Measurements from ENCODE around the gene CDC34. TPM values are rescaled to one million over a fixed set of nuclear protein-coding genes. Genes with fewer than 3 reads are reported as not detected.

The CDC34 gene
- total RNA-seq, 2 experiments from 2014 or later, result 38.5 to 43.4 TPM

- intact Hi-C loops (cut with DNase I, micrococcal nuclease), result loop anchor here (2.0 to 5.0 kb wide), 6 partner anchors 59 to 834 kb away; partner anchors contain the start of genes RNF126 (in 2 of the 2), DAZAP1 (in 1 of the 2), POLRMT (in 1 of the 2) and TPGS1 (in 1 of the 2)
- H3K36me3 Mint-ChIP-seq (ENCODE audit: low read depth), result peaks cover 14% of the 10 kb centered on the region
- no peaks in the 10 kb centered on the region for H3K9me3 ChIP-seq (ENCODE audit: control insufficient read depth in 1 of 2, insufficient read depth in 1 of 2, low read length in 2 of 2)
- DNase-seq, result peak in 2 of 14 experiments; percentile 33 to 54
- ChIA-PET POLR2A (no interaction called here), CTCF (interaction anchor here (1.9 kb wide), 1 partner anchor 11 kb away, joined by 10 read pairs; no protein-coding TSS in a partner anchor)
- peaks cover 4% of the 10 kb centered on the region for H3K36me3 ChIP-seq (ENCODE audit: insufficient read depth, low read length)
- no peak overlapping the region for H3K27ac ChIP-seq (ENCODE audit: low read depth in 1 of 2, low read length in 2 of 2)
- H3K4me3 Mint-ChIP-seq, result peak overlapping the region; percentile 85
- ATAC-seq (ENCODE audit: poor library complexity), result no peak
- no peaks in the 10 kb centered on the region for H3K27me3 Mint-ChIP-seq
- H3K4me3 ChIP-seq (ENCODE audit: low read length), result peak overlapping the region; percentile 94
- peak overlapping the region; percentile 44 for H3K27ac Mint-ChIP-seq
- peaks cover 40% of the 10 kb centered on the region for H3K4me1 Mint-ChIP-seq (ENCODE audit: low read depth)
- no peaks in the 10 kb centered on the region for H3K9me3 Mint-ChIP-seq
- TF ChIP-seq CTCF (IDR thresholded peaks at IDR 0.05), result no peak
- H3K27me3 ChIP-seq (ENCODE audit: control insufficient read depth in 1 of 2, insufficient read depth in 2 of 2, low read length in 2 of 2), result no peaks in the 10 kb centered on the region
- peaks cover 64% of the 10 kb centered on the region for H3K4me1 ChIP-seq (ENCODE audit: insufficient read depth, low read length)
Observed at GRCh38 chr19:573519-573825, 41.9 kb downstream of the CDC34 start.

DNA sequence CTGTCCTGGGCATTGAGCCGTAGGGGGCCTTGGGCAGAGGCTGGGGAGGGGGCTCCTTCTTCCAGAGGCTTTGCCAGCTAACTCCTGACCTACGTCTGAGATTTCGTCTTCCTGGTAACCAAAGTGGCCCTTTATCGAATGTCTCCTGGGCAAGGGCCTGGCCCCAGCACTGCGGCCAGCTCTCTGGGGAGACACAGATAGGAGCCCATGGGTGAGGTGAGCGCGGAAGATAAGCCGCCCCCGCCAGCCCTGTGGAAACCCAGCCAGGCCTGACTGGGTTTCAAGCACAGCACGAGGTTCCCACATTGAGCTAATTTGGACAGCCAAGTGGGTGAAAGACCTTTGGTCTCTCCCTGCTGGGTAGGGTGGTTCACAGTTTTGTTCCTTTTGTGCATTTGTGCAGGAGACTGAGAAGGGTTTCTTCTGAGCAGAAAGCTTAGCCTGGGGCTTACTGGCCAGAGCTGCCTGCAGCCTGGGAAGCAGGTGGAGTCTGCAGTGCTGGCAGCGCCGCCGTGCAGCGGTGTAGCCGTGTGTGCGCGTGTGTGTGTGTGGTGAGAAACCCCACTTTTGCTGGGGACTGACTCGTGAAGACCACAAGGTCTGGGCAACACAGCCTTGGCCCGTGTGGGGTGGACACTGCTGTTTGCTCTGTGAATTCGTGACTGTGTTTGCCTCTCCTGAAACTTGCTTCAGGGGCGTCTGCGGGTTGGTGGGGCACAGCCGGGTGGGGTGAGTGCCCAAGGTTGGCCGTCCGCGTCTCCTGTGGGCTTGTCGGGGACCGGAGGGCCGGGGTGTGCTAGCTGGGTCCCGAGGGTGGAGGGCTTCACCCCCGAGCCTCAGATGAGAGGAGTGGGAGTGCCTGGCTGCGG lies 43.3 kb downstream of the CDC34 start:
- no peaks in the 10 kb centered on the region for H3K27me3 Mint-ChIP-seq
- DNase-seq (peak in 1 of 14 experiments; percentile 40), ATAC-seq (ENCODE audit: poor library complexity) (no peak)
- ChIA-PET POLR2A (interaction anchor here (0.6 kb wide), 1 partner anchor 41 kb away, joined by 3 read pairs; no protein-coding TSS in a partner anchor), CTCF (interaction anchor here (1.9 kb wide), 1 partner anchor 10 kb away, joined by 10 read pairs; no protein-coding TSS in a partner anchor)
- no peak for TF ChIP-seq CTCF (IDR thresholded peaks at IDR 0.05)
- intact Hi-C loops (cut with DNase I, micrococcal nuclease), result loop anchor here (5.0 kb wide), 5 partner anchors 57 to 832 kb away; partner anchors contain the start of genes DAZAP1 (in 1 of the 2), POLRMT (in 1 of the 2), RNF126 (in 1 of the 2) and TPGS1 (in 1 of the 2)
- no peak overlapping the region for H3K4me3 ChIP-seq (ENCODE audit: low read length)
- H3K27ac Mint-ChIP-seq, result no peak overlapping the region
- H3K36me3 ChIP-seq (ENCODE audit: insufficient read depth, low read length), result peaks cover 14% of the 10 kb centered on the region
- no peaks in the 10 kb centered on the region for H3K9me3 ChIP-seq (ENCODE audit: control insufficient read depth in 1 of 2, insufficient read depth in 1 of 2, low read length in 2 of 2)
- peak overlapping the region; percentile 85 for H3K4me3 Mint-ChIP-seq
- no peaks in the 10 kb centered on the region for H3K27me3 ChIP-seq (ENCODE audit: control insufficient read depth in 1 of 2, insufficient read depth in 2 of 2, low read length in 2 of 2)
- peaks cover 64% of the 10 kb centered on the region for H3K4me1 ChIP-seq (ENCODE audit: insufficient read depth, low read length)
- no peak overlapping the region for H3K27ac ChIP-seq (ENCODE audit: low read depth in 1 of 2, low read length in 2 of 2)
- H3K4me1 Mint-ChIP-seq (ENCODE audit: low read depth), result peaks cover 37% of the 10 kb centered on the region
- no peaks in the 10 kb centered on the region for H3K9me3 Mint-ChIP-seq
- H3K36me3 Mint-ChIP-seq (ENCODE audit: low read depth), result peaks cover 14% of the 10 kb centered on the region

GRCh38 chr19:575527-576506 lies 44.3 kb downstream of the CDC34 start:
- no peaks in the 10 kb centered on the region for H3K9me3 ChIP-seq (ENCODE audit: control insufficient read depth in 1 of 2, insufficient read depth in 1 of 2, low read length in 2 of 2)
- Mint-ChIP-seq H3K4me3 (no peak overlapping the region), H3K36me3 (ENCODE audit: low read depth) (peaks cover 13% of the 10 kb centered on the region), H3K9me3 (no peaks in the 10 kb centered on the region), H3K27ac (no peak overlapping the region), H3K27me3 (no peaks in the 10 kb centered on the region), H3K4me1 (ENCODE audit: low read depth) (peaks cover 34% of the 10 kb centered on the region)
- intact Hi-C loops (cut with DNase I, micrococcal nuclease), result no loop called here
- H3K27ac ChIP-seq (ENCODE audit: low read depth in 1 of 2, low read length in 2 of 2), result no peak overlapping the region
- ChIA-PET POLR2A (no interaction called here), CTCF (interaction anchor here (0.7 to 1.1 kb wide), 2 partner anchors 9 to 65 kb away, joined by 3 read pairs; no protein-coding TSS in a partner anchor)
- H3K27me3 ChIP-seq (ENCODE audit: control insufficient read depth in 1 of 2, insufficient read depth in 2 of 2, low read length in 2 of 2), result no peaks in the 10 kb centered on the region
- DNase-seq (peak in 1 of 14 experiments; percentile 32), ATAC-seq (ENCODE audit: poor library complexity) (no peak)
- peaks cover 20% of the 10 kb centered on the region for H3K36me3 ChIP-seq (ENCODE audit: insufficient read depth, low read length)
- no peak overlapping the region for H3K4me3 ChIP-seq (ENCODE audit: low read length)
- peaks cover 58% of the 10 kb centered on the region for H3K4me1 ChIP-seq (ENCODE audit: insufficient read depth, low read length)
- no peak for TF ChIP-seq CTCF (IDR thresholded peaks at IDR 0.05)
